Mammary epithelial cell (primary cell): ENCODE measurements around the gene DIS3L2.

Source experiments
- EZH2 ChIP-seq: IDR thresholded peaks from 2 replicates; pipeline ENCODE4 v1.6.1; 2012; ENCODE audit warnings: low read length, inconsistent platforms, borderline replicate concordance
- TF ChIP-seq, protein P1 (sequence below), 2 donors: IDR thresholded peaks in 1 of 2; conservative IDR thresholded peaks in 1 of 2; 2 replicates each; pipeline ENCODE4 v1.5.1; 2011 to 2012; ENCODE audit warnings: inconsistent platforms in 2 of 2, low read length in 2 of 2, mild to moderate bottlenecking in 2 of 2, control low read depth in 1 of 2, low read depth in 1 of 2; ENCODE audit not compliant: insufficient read depth in 1 of 2; ENCODE audit errors: extremely low read depth in 1 of 2

DNA sequence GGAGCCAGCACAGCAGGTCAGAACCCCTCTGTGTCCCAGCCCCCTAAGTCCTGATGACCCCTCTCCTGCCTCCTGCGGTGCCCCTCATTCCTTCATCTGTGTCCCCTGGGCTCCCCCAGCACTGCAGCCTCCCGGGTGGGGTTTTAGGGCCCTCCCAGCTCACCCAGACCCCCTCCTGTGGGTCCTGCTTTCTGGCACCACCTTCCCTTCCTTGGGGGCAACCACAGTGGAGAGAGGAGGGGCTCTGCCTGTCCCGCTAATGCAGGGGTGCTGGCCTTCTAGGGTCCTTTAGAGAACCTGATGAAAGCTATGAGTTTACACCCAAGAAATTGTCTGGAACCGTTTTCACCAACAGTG lies 374.3 kb downstream of the DIS3L2 start:
- TF ChIP-seq, protein P1, sequence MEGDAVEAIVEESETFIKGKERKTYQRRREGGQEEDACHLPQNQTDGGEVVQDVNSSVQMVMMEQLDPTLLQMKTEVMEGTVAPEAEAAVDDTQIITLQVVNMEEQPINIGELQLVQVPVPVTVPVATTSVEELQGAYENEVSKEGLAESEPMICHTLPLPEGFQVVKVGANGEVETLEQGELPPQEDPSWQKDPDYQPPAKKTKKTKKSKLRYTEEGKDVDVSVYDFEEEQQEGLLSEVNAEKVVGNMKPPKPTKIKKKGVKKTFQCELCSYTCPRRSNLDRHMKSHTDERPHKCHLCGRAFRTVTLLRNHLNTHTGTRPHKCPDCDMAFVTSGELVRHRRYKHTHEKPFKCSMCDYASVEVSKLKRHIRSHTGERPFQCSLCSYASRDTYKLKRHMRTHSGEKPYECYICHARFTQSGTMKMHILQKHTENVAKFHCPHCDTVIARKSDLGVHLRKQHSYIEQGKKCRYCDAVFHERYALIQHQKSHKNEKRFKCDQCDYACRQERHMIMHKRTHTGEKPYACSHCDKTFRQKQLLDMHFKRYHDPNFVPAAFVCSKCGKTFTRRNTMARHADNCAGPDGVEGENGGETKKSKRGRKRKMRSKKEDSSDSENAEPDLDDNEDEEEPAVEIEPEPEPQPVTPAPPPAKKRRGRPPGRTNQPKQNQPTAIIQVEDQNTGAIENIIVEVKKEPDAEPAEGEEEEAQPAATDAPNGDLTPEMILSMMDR (conservative IDR thresholded peaks at IDR 0.05 in 1 of 2, IDR thresholded peaks at IDR 0.05 in 1 of 2; ENCODE audit: extremely low read depth in 1 of 2, insufficient read depth in 1 of 2, low read depth in 1 of 2, low read length in 2 of 2), result no peak
- no peak for TF ChIP-seq EZH2
